T-helper 17 cell (primary cell): ENCODE results near the gene SH3RF3. TPM values are rescaled to one million over a fixed set of nuclear protein-coding genes. Genes with fewer than 3 reads are reported as not detected.

Source experiments
- ATAC-seq: fragments of 150-1000 bp; cut with Tn5 transposase; 2 replicates; pipeline ENCODE4 v1.10.0; 2021; ENCODE audit warnings: mild to moderate bottlenecking, moderate library complexity
- DNase-seq, 3 donors: peaks; one replicate each; pipeline versions ENCODE4 v3.0.0 to v3.0.0-alpha.2; 2020 to 2021
- H3K9me3 ChIP-seq: one replicate; pipeline ENCODE4 v1.7.0; 2013; ENCODE audit warnings: low read length, mild to moderate bottlenecking; ENCODE audit not compliant: control insufficient read depth, poor library complexity, severe bottlenecking
- H3K27ac Mint-ChIP-seq: one replicate; pipeline ENCODE4 v1.8.0; 2022; ENCODE audit warnings: mild to moderate bottlenecking, moderate library complexity, mixed read lengths
- H3K27me3 Mint-ChIP-seq: one replicate; pipeline ENCODE4 v1.8.0; 2022; ENCODE audit warnings: mixed read lengths
- H3K36me3 Mint-ChIP-seq: one replicate; pipeline ENCODE4 v1.8.0; 2022; ENCODE audit warnings: low read depth, mixed read lengths
- H3K4me1 Mint-ChIP-seq: one replicate; pipeline ENCODE4 v1.8.0; 2022; ENCODE audit warnings: mild to moderate bottlenecking, mixed read lengths
- H3K4me3 Mint-ChIP-seq: one replicate; pipeline ENCODE4 v1.8.0; 2022; ENCODE audit warnings: mild to moderate bottlenecking, moderate library complexity, mixed read lengths
- total RNA-seq, 4 donors: library from RNA in 2 of 4; stranded (reverse) in 2 of 4; gene quantifications; one replicate each; pipeline ENCODE4 v1.2.3 and lab custom pipeline; 2022 to 2026

Gene SH3RF3
- total RNA-seq, 2 donors from 2014 or later: 0.16 to 0.27 TPM

- DNase-seq (no peak), ATAC-seq (no peak)
- Mint-ChIP-seq H3K27ac (no peak overlapping the region), H3K27me3 (peaks cover 33% of the 10 kb centered on the region), H3K36me3 (no peaks in the 10 kb centered on the region), H3K4me3 (no peak overlapping the region), H3K4me1 (peaks cover 3% of the 10 kb centered on the region)
- no peaks in the 10 kb centered on the region for H3K9me3 ChIP-seq
Measured at GRCh38 chr2:109376796-109377495, 247.9 kb downstream of the SH3RF3 start.

DNA sequence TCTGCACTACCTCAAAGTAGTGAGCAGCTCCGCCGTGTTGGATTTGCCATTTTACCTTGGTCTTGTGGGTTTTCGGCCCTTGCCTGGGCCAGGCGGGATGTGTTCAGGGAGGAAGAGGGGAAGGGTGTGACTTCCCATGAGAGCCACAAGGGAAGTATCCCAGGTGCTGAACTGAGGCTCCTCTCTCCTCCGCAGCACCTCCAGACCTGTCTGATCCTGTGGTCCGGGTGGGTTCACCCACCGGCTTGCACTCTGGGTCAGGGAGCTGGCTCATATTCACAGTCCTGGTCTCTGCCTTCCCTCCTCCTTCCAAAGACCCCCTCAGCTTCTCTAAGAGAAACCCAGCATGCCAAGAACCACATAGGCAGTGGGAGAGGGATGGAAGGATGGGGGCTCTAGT lies 249.0 kb downstream of the SH3RF3 start:
- H3K9me3 ChIP-seq: no peaks in the 10 kb centered on the region
- Mint-ChIP-seq H3K27me3 (peaks cover 36% of the 10 kb centered on the region), H3K27ac (no peak overlapping the region), H3K36me3 (no peaks in the 10 kb centered on the region), H3K4me3 (no peak overlapping the region), H3K4me1 (peaks cover 3% of the 10 kb centered on the region)
- DNase-seq: no peak
- no peak for ATAC-seq

DNA sequence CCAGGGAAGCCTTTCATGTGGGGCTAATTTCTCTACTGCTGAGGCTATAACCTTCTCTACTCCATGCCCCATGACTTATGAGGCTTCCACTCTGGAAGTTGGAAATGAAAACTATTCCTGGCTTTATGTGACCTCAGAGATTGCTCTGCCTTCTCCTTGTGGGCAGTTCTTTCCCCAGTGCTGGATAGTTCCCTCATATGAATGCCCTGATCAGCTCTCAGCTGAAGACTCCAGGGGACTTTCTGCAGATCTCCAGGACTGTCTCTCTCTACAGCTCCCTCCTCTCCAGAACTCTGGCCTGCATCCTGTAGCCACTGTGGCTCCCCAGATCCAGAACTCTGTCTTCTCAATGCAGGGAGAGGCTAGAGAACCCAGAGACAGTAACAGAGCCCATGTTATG lies 249.7 kb downstream of the SH3RF3 start:
- DNase-seq (no peak), ATAC-seq (no peak)
- Mint-ChIP-seq H3K27me3 (peaks cover 36% of the 10 kb centered on the region), H3K36me3 (no peaks in the 10 kb centered on the region), H3K4me1 (peaks cover 3% of the 10 kb centered on the region), H3K27ac (no peak overlapping the region), H3K4me3 (no peak overlapping the region)
- no peaks in the 10 kb centered on the region for H3K9me3 ChIP-seq

- H3K4me1 Mint-ChIP-seq: peaks cover 3% of the 10 kb centered on the region
- ATAC-seq (no peak), DNase-seq (no peak)
- H3K36me3 Mint-ChIP-seq: no peaks in the 10 kb centered on the region
- H3K27ac Mint-ChIP-seq: no peak overlapping the region
- peaks cover 36% of the 10 kb centered on the region for H3K27me3 Mint-ChIP-seq
- H3K9me3 ChIP-seq: no peaks in the 10 kb centered on the region
- H3K4me3 Mint-ChIP-seq: no peak overlapping the region
Measured at GRCh38 chr2:109379507-109379906, 250.5 kb downstream of the SH3RF3 start.

DNA sequence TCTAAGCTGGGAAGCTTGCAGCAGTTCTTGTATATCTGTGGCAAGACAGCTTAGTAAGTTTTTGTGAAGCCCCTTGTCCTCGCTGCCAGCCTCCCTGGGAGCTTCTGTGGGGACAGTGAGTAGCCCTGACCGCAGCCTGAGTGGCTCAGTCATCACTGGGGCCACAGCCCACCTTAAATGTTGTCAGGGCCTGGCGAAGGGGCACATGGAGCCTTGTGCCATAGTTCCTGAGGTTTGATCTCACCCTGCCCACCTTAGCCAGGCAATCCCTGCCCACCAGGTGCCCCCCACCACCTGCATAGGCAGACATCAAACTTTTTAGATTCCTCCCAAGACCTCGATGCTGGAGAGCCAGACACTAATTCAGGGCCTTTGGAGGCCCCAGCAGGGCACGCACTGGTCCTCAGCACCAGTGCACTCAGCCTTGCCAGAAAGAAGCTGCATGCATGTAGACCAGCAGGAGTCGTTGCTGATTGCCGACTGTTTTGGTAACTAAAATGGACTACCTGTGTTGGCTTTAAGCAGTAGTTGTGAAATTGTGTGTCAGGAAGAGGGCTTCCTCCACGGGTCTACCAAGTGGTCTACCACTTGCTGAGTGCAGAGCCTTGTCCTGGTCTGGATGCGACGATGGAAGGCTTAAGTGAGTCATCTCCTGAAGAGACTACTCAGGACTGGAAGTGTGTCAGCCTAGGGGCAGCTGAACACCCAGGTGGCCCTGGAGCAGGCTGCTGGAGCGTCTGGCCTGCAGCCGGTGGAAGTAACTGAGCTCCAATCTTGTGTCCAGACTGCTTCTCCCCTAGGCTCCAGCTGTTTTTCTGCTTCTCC lies 251.7 kb downstream of the SH3RF3 start:
- DNase-seq: no peak
- no peaks in the 10 kb centered on the region for H3K9me3 ChIP-seq
- H3K4me3 Mint-ChIP-seq: no peak overlapping the region
- no peaks in the 10 kb centered on the region for H3K4me1 Mint-ChIP-seq
- no peak for ATAC-seq
- no peaks in the 10 kb centered on the region for H3K36me3 Mint-ChIP-seq
- no peak overlapping the region for H3K27ac Mint-ChIP-seq
- H3K27me3 Mint-ChIP-seq: peaks cover 30% of the 10 kb centered on the region

DNA sequence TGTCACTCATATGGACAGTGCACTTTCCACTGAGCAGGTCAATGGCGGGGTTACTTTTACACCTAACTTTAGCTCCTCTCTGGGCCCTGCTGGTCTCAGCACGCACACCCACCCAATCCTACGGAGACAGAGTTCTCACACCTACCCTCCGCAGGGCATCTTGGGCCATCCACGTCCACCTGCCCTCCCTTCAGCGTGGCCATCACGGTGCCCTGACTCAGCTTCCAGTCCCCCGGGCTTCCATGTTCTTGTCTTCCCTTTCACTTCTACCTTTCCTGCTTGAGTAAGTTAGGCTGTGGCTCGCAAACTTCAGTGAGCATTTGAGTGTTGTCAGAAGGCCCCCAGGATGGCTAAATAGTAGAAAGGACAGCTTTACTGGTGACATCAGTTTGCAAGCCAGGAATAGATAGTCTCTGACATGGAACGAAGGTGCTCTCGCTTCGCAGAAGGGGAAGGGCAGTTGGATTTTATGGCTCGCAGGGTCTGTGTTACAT lies 252.4 kb downstream of the SH3RF3 start:
- ATAC-seq (no peak), DNase-seq (no peak)
- Mint-ChIP-seq H3K27ac (no peak overlapping the region), H3K4me3 (no peak overlapping the region), H3K4me1 (no peaks in the 10 kb centered on the region), H3K36me3 (no peaks in the 10 kb centered on the region), H3K27me3 (peaks cover 24% of the 10 kb centered on the region)
- no peaks in the 10 kb centered on the region for H3K9me3 ChIP-seq

- H3K4me1 Mint-ChIP-seq: no peaks in the 10 kb centered on the region
Measured at GRCh38 chr2:109382226-109382895, 253.4 kb downstream of the SH3RF3 start.

GRCh38 chr2:109382951-109383350 lies 253.9 kb downstream of the SH3RF3 start:
- DNase-seq (no peak), ATAC-seq (no peak)
- Mint-ChIP-seq H3K4me1 (no peaks in the 10 kb centered on the region), H3K27me3 (peaks cover 20% of the 10 kb centered on the region), H3K4me3 (no peak overlapping the region), H3K27ac (no peak overlapping the region), H3K36me3 (no peaks in the 10 kb centered on the region)
- H3K9me3 ChIP-seq: no peaks in the 10 kb centered on the region

More at GRCh38 chr2:109382226-109382895, 253.4 kb downstream of the SH3RF3 start:
- peaks cover 23% of the 10 kb centered on the region for H3K27me3 Mint-ChIP-seq
- H3K4me3 Mint-ChIP-seq: no peak overlapping the region
- H3K9me3 ChIP-seq: no peaks in the 10 kb centered on the region
- ATAC-seq (no peak), DNase-seq (no peak)
- no peaks in the 10 kb centered on the region for H3K36me3 Mint-ChIP-seq
- H3K27ac Mint-ChIP-seq: no peak overlapping the region

DNA sequence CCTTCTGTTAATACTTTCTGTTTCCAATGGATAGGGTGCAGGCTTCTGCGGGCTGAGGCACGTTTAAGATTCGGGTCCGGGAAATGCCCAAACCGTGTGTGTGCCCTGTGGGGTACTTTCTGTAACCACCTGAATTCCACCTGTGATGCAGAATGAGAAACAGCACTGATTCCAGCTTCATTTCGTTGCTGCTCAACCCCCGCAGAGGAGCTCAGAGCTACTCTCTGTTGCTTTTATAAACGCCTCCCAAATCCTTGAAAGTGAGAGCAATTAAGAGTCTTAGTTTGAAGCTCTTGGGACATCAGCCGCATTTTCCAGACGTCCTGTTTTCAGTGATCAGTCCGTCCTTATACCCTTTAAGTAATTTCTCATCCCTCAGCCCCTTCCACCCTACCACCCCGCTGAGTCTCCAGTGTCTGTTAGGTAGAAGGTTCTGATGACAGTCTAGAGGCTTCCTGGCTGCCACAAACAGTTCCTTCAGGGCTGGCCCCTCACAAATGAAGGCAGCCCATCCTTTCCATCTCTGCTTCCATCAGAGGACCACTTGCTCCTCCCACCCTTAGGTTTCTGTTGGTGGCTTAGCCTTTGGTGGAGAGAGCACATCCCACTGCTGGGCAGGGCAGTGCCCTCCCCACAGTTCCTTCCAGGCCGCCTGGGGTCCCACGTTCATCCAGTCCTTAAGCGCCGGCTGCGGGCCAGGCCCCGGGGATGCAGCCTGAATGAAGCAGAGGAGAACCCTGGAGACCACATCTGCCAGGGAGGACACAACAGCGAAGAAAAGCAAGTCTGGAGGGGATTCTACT lies 254.7 kb downstream of the SH3RF3 start:
- DNase-seq: no peak
- no peaks in the 10 kb centered on the region for H3K9me3 ChIP-seq
- no peak overlapping the region for H3K27ac Mint-ChIP-seq
- no peaks in the 10 kb centered on the region for H3K4me1 Mint-ChIP-seq
- ATAC-seq: no peak
- H3K4me3 Mint-ChIP-seq: no peak overlapping the region
- H3K27me3 Mint-ChIP-seq: peaks cover 13% of the 10 kb centered on the region
- no peaks in the 10 kb centered on the region for H3K36me3 Mint-ChIP-seq

GRCh38 chr2:109384308-109385271 lies 255.6 kb downstream of the SH3RF3 start:
- Mint-ChIP-seq H3K4me3 (no peak overlapping the region), H3K36me3 (no peaks in the 10 kb centered on the region), H3K27me3 (peaks cover 6% of the 10 kb centered on the region), H3K27ac (no peak overlapping the region), H3K4me1 (no peaks in the 10 kb centered on the region)
- DNase-seq: no peak
- no peaks in the 10 kb centered on the region for H3K9me3 ChIP-seq
- no peak for ATAC-seq

DNA sequence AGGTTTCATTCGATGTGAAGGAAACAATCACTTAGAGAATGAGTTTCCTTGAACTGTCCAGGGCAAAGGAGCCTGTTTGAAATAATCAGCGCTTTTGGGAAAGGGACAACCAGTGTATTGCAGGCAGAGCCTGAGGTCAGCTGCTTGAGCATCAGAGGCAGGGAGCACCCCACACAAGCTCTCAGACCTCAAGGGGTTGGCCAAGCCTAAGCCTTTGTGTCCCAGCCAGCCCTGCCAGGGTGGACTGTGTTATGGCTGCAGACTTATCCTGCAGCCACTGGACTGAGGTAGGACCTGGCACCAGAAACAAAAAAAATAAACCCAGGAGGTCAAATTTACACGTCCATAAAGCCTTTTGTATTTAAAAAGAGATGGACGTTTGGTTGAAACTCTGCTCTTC lies 256.5 kb downstream of the SH3RF3 start:
- no peaks in the 10 kb centered on the region for H3K9me3 ChIP-seq
- H3K36me3 Mint-ChIP-seq: no peaks in the 10 kb centered on the region
- H3K27me3 Mint-ChIP-seq: peaks cover 8% of the 10 kb centered on the region
- no peak for DNase-seq
- no peak for ATAC-seq
- peaks cover 2% of the 10 kb centered on the region for H3K4me1 Mint-ChIP-seq
- H3K4me3 Mint-ChIP-seq: no peak overlapping the region
- no peak overlapping the region for H3K27ac Mint-ChIP-seq
